Neuronal stem cell (in vitro differentiated cells): Measurements from ENCODE around the gene GRAP2.

Experiments
- DNase-seq: peaks from one replicate; pipeline ENCODE4 v3.0.0-alpha.2; 2013; ENCODE audit warnings: low spot score
- H2AFZ ChIP-seq: one replicate; pipeline ENCODE4 v1.6.1; 2013; ENCODE audit warnings: mild to moderate bottlenecking, low read length, inconsistent platforms
- H2AK5ac ChIP-seq: 2 replicates; pipeline ENCODE4 v1.6.1; 2013; ENCODE audit warnings: low read depth, mild to moderate bottlenecking, inconsistent platforms, low read length, moderate library complexity, mixed read lengths
- H2BK120ac ChIP-seq: 2 replicates; pipeline ENCODE4 v1.6.1; 2013; ENCODE audit warnings: low read depth, mild to moderate bottlenecking, inconsistent platforms, low read length, moderate library complexity, mixed read lengths
- H2BK12ac ChIP-seq: one replicate; pipeline ENCODE4 v1.6.1; 2013; ENCODE audit warnings: low read length, inconsistent platforms
- H2BK15ac ChIP-seq: 2 replicates; pipeline ENCODE4 v1.6.1; 2013; ENCODE audit warnings: mild to moderate bottlenecking, low read length, inconsistent platforms, mixed read lengths
- H2BK5ac ChIP-seq: one replicate; pipeline ENCODE4 v1.6.1; 2013; ENCODE audit warnings: inconsistent platforms, mild to moderate bottlenecking, low read length, moderate library complexity
- H3K14ac ChIP-seq: one replicate; pipeline ENCODE4 v1.6.1; 2013; ENCODE audit warnings: low read length, inconsistent platforms
- H3K18ac ChIP-seq: 2 replicates; pipeline ENCODE4 v1.6.1; 2013; ENCODE audit warnings: low read length, inconsistent platforms
- H3K23ac ChIP-seq: 2 replicates; pipeline ENCODE4 v1.6.1; 2013; ENCODE audit warnings: low read depth, mild to moderate bottlenecking, mixed read lengths, low read length, inconsistent platforms; ENCODE audit not compliant: poor library complexity
- H3K27ac ChIP-seq: replicated peaks from 3 replicates; pipeline ENCODE4 v1.5.1; 2013; ENCODE audit warnings: low read length, inconsistent platforms
- H3K27me3 ChIP-seq, 3 experiments: 2 replicates each; pipeline ENCODE4 v1.6.1; 2013; ENCODE audit warnings: low read length in 3 of 3, mild to moderate bottlenecking in 2 of 3, inconsistent platforms in 1 of 3, low read depth in 1 of 3, mixed read lengths in 1 of 3, moderate library complexity in 1 of 3; ENCODE audit not compliant: control insufficient read depth in 3 of 3, insufficient read depth in 3 of 3
- H3K36me3 ChIP-seq, 2 donors: replicated peaks in 1 of 2; 2 replicates each; pipeline ENCODE4 v1.6.1; 2013; ENCODE audit warnings: low read length in 2 of 2; ENCODE audit not compliant: control insufficient read depth in 2 of 2, insufficient read depth in 2 of 2
- H3K4ac ChIP-seq: 2 replicates; pipeline ENCODE4 v1.6.1; 2013; ENCODE audit warnings: inconsistent platforms, mild to moderate bottlenecking, low read length, moderate library complexity
- H3K4me1 ChIP-seq, 2 donors: 1 replicate in 1 of 2; 2 replicates in 1 of 2; pipeline ENCODE4 v1.6.1; 2013; ENCODE audit warnings: low read length in 2 of 2, low read depth in 1 of 2; ENCODE audit not compliant: control insufficient read depth in 2 of 2, insufficient read depth in 1 of 2
- H3K4me2 ChIP-seq: one replicate; pipeline ENCODE4 v1.6.1; 2013; ENCODE audit warnings: mild to moderate bottlenecking, low read length, inconsistent platforms; ENCODE audit not compliant: insufficient read depth, poor library complexity, severe bottlenecking
- H3K4me3 ChIP-seq, 2 donors: 2 replicates each; pipeline ENCODE4 v1.5.1; 2013; ENCODE audit warnings: low read length in 2 of 2, mild to moderate bottlenecking in 2 of 2, inconsistent platforms in 1 of 2, moderate library complexity in 1 of 2
- H3K79me1 ChIP-seq: one replicate; pipeline ENCODE4 v1.6.1; 2013; ENCODE audit warnings: low read depth, mild to moderate bottlenecking, inconsistent platforms, low read length, moderate library complexity
- H3K9ac ChIP-seq: one replicate; pipeline ENCODE4 v1.6.1; 2013; ENCODE audit warnings: mild to moderate bottlenecking, low read depth, low read length, inconsistent platforms; ENCODE audit not compliant: poor library complexity
- H3K9me3 ChIP-seq, 2 donors: replicated peaks in 1 of 2; 2 replicates each; pipeline versions ENCODE3 to v1.6.1; 2013; ENCODE audit warnings: low read length in 2 of 2, mild to moderate bottlenecking in 2 of 2, inconsistent platforms in 1 of 2, low read depth in 1 of 2, mixed read lengths in 1 of 2, moderate library complexity in 1 of 2; ENCODE audit not compliant: control insufficient read depth in 2 of 2, insufficient read depth in 1 of 2
- H4K8ac ChIP-seq: one replicate; pipeline ENCODE4 v1.6.1; 2013; ENCODE audit warnings: low read depth, mild to moderate bottlenecking, inconsistent platforms, low read length, moderate library complexity
- H4K91ac ChIP-seq: one replicate; pipeline ENCODE4 v1.6.1; 2013; ENCODE audit warnings: low read length, low read depth, mild to moderate bottlenecking, inconsistent platforms; ENCODE audit not compliant: poor library complexity
- whole genome bisulfite sequencing, 2 donors: extraction: QIAGEN DNeasy Blood & Tissue Kit; methylation state at CpG; one replicate each; pipeline ENCODE4 v1.1.7; 2013; ENCODE audit warnings: missing lambda C conversion rate in 2 of 2, mixed read lengths in 1 of 2; ENCODE audit not compliant: insufficient read length in 2 of 2, insufficient replicate concordance in 1 of 2; ENCODE audit errors: extremely low coverage in 2 of 2; 5-methylcytosine and 5-hydroxymethylcytosine counted together

Gene GRAP2

GRCh38 chr22:39952347-39952746 lies 51.5 kb downstream of the GRAP2 start:
- Histone ChIP-seq H3K4me2 (no peak overlapping the region), H3K4me1 (peaks cover 0 to 1% of the 10 kb centered on the region in 2 donors), H2AFZ (no peak overlapping the region), H3K14ac (no peak overlapping the region), H3K79me1 (no peaks in the 10 kb centered on the region), H3K27ac (no peak overlapping the region), H3K4me3 (no peak overlapping the region), H3K27me3 (peaks cover 0 to 3% (median 0%) of the 10 kb centered on the region in 3 experiments), H2BK15ac (no peak overlapping the region), H3K36me3 (no peaks in the 10 kb centered on the region), H3K18ac (no peak overlapping the region), H3K4ac (no peak overlapping the region), H2BK120ac (no peak overlapping the region), H2BK12ac (no peak overlapping the region), H3K9ac (no peak overlapping the region), H3K9me3 (no peaks in the 10 kb centered on the region), H2BK5ac (no peak overlapping the region), H3K23ac (no peak overlapping the region), H4K91ac (no peak overlapping the region), H2AK5ac (no peak overlapping the region), H4K8ac (no peak overlapping the region)
- WGBS, 2 donors: no CpG with 5 or more reads among the region's 6 CpGs
- DNase-seq: no peak

GRCh38 chr22:39953101-39953500 lies 52.2 kb downstream of the GRAP2 start:
- H3K27ac ChIP-seq: no peak overlapping the region
- H3K4me2 ChIP-seq: no peak overlapping the region
- H3K4me1 ChIP-seq: peaks cover 0 to 2% of the 10 kb centered on the region in 2 donors
- no CpG with 5 or more reads among the region's 2 CpGs for WGBS, 2 donors
- H3K18ac ChIP-seq: no peak overlapping the region
- H2BK5ac ChIP-seq: no peak overlapping the region
- H3K36me3 ChIP-seq: no peaks in the 10 kb centered on the region
- no peak overlapping the region for H4K91ac ChIP-seq
- no peak overlapping the region for H2BK12ac ChIP-seq
- no peak overlapping the region for H3K23ac ChIP-seq
- H3K27me3 ChIP-seq: peaks cover 0 to 3% (median 0%) of the 10 kb centered on the region in 3 experiments
- no peak overlapping the region for H2BK120ac ChIP-seq
- H3K9me3 ChIP-seq: no peaks in the 10 kb centered on the region
- no peak overlapping the region for H3K9ac ChIP-seq
- no peak overlapping the region for H3K4me3 ChIP-seq
- no peaks in the 10 kb centered on the region for H3K79me1 ChIP-seq
- H4K8ac ChIP-seq: no peak overlapping the region
- H2AFZ ChIP-seq: no peak overlapping the region
- no peak overlapping the region for H3K4ac ChIP-seq
- no peak overlapping the region for H2BK15ac ChIP-seq
- no peak for DNase-seq
- H2AK5ac ChIP-seq: no peak overlapping the region
- H3K14ac ChIP-seq: no peak overlapping the region

GRCh38 chr22:39954584-39955055 lies 53.7 kb downstream of the GRAP2 start:
- WGBS, 2 donors: no CpG with 5 or more reads among the region's 4 CpGs
- Histone ChIP-seq H2AFZ (no peak overlapping the region), H2BK15ac (no peak overlapping the region), H3K18ac (no peak overlapping the region), H2BK5ac (no peak overlapping the region), H3K4me3 (no peak overlapping the region), H3K9ac (no peak overlapping the region), H3K23ac (no peak overlapping the region), H2AK5ac (no peak overlapping the region), H4K91ac (no peak overlapping the region), H2BK120ac (no peak overlapping the region), H4K8ac (no peak overlapping the region), H3K79me1 (no peaks in the 10 kb centered on the region), H3K14ac (no peak overlapping the region), H3K36me3 (no peaks in the 10 kb centered on the region), H3K27me3 (peaks cover 0 to 5% (median 0%) of the 10 kb centered on the region in 3 experiments), H3K27ac (no peak overlapping the region), H3K4me2 (no peak overlapping the region), H3K4ac (no peak overlapping the region), H2BK12ac (no peak overlapping the region), H3K4me1 (peaks cover 0 to 2% of the 10 kb centered on the region in 2 donors), H3K9me3 (no peaks in the 10 kb centered on the region)
- DNase-seq: no peak

GRCh38 chr22:39955675-39956074 lies 54.8 kb downstream of the GRAP2 start:
- H3K4me3 ChIP-seq: no peak overlapping the region
- peaks cover 0 to 14% (median 0%) of the 10 kb centered on the region in 3 experiments for H3K27me3 ChIP-seq
- no peak overlapping the region for H2AFZ ChIP-seq
- H3K4ac ChIP-seq: no peak overlapping the region
- no peak overlapping the region for H3K9ac ChIP-seq
- no peak overlapping the region for H4K91ac ChIP-seq
- no peak overlapping the region for H3K4me2 ChIP-seq
- H3K79me1 ChIP-seq: no peaks in the 10 kb centered on the region
- H3K9me3 ChIP-seq: no peaks in the 10 kb centered on the region
- no peak overlapping the region for H3K27ac ChIP-seq
- H3K4me1 ChIP-seq: peaks cover 0 to 7% of the 10 kb centered on the region in 2 donors
- no peaks in the 10 kb centered on the region for H3K36me3 ChIP-seq
- no peak overlapping the region for H2AK5ac ChIP-seq
- H3K23ac ChIP-seq: no peak overlapping the region
- H2BK15ac ChIP-seq: no peak overlapping the region
- H2BK5ac ChIP-seq: no peak overlapping the region
- no peak overlapping the region for H4K8ac ChIP-seq
- no peak overlapping the region for H2BK120ac ChIP-seq
- H2BK12ac ChIP-seq: no peak overlapping the region
- no peak for DNase-seq
- H3K18ac ChIP-seq: no peak overlapping the region
- no CpG with 5 or more reads among the region's 2 CpGs for WGBS, 2 donors
- no peak overlapping the region for H3K14ac ChIP-seq
